GM12878 (cell line): ENCODE measurements around the gene FBXL19. TPM values are rescaled to one million over a fixed set of nuclear protein-coding genes. Genes with fewer than 3 reads are reported as not detected.

Experiments
- ATAC-seq: fragments of 200-7000 bp; cut with Tn5 transposase; 3 replicates; pipeline ENCODE4 v1.9.1; 2020; ENCODE audit warnings: mild to moderate bottlenecking, moderate library complexity
- BruUV-seq: library from RNA; stranded (reverse); fragments of 400-500 nt; replicated peaks from 2 replicates; lab custom pipeline; 2021; lab: Mats Ljungman, UMichigan
- CTCF ChIA-PET: fragments of 300-600 bp; sonication (Branson Sonifier 250); formaldehyde crosslinking; extraction: SDS; loops from one replicate; lab custom pipeline; 2021; ENCODE audit warnings: inconsistent platforms; lab: Yijun Ruan, JAX
- POLR2A ChIA-PET: fragments of 350-600 bp; formaldehyde crosslinking; extraction: SDS; loops from one replicate; lab custom pipeline; 2021; ENCODE audit warnings: inconsistent platforms; lab: Charles Lee
- RAD21 ChIA-PET: fragments of 300-600 bp; sonication (Branson Sonifier 250); formaldehyde crosslinking; loops from one replicate; lab custom pipeline; 2023; ENCODE audit warnings: antibody characterized with exemption; ENCODE audit not compliant: unreplicated experiment; lab: Charles Lee
- SMC1A ChIA-PET: fragments of 300-600 bp; sonication (Branson Sonifier 250); formaldehyde crosslinking; loops from one replicate; lab custom pipeline; 2023; ENCODE audit not compliant: unreplicated experiment, uncharacterized antibody; lab: Charles Lee
- DNase-seq: peaks from one replicate; pipeline ENCODE4 v3.0.0-alpha.2; 2011; ENCODE audit warnings: low read depth, low spot score
- FAIRE-seq: peaks from 3 replicates; lab custom pipeline; 2011; peaks lifted over from hg19 to GRCh38; lab: Jason Lieb, UNC
- H2AFZ ChIP-seq: 2 replicates; pipeline ENCODE4 v1.6.0; 2011; ENCODE audit warnings: low read depth, low read length, control low read depth; ENCODE audit not compliant: control insufficient read depth
- H3K27ac ChIP-seq: 2 replicates; pipeline ENCODE4 v1.5.1; 2011; ENCODE audit warnings: control low read depth; ENCODE audit not compliant: control insufficient read depth, insufficient read depth
- H3K27me3 ChIP-seq, 2 experiments: replicated peaks in 1 of 2; 2 replicates each; pipeline versions ENCODE4 v1.6.0 to v1.6.1; 2011; ENCODE audit warnings: low read length in 1 of 2; ENCODE audit not compliant: control insufficient read depth in 2 of 2, insufficient read depth in 2 of 2
- H3K36me3 ChIP-seq, 2 experiments: 2 replicates each; pipeline ENCODE4 v1.5.1; 2011; ENCODE audit warnings: low read length in 1 of 2; ENCODE audit not compliant: control insufficient read depth in 2 of 2, insufficient read depth in 2 of 2
- H3K4me1 ChIP-seq: 2 replicates; pipeline ENCODE4 v1.6.1; 2011; ENCODE audit warnings: mild to moderate bottlenecking, low read length, moderate library complexity, mixed read lengths; ENCODE audit not compliant: control insufficient read depth, insufficient read depth
- H3K4me2 ChIP-seq: 2 replicates; pipeline ENCODE4 v1.6.0; 2011; ENCODE audit warnings: control low read depth; ENCODE audit not compliant: control insufficient read depth, insufficient read depth
- H3K4me3 ChIP-seq: fragments of 200-600 bp; sonication (generic); 2 replicates; pipeline ENCODE4 v1.5.1; 2016
- H3K79me2 ChIP-seq: 2 replicates; pipeline ENCODE4 v1.6.0; 2011; ENCODE audit warnings: low read length; ENCODE audit not compliant: control insufficient read depth, insufficient read depth
- H3K9ac ChIP-seq: 2 replicates; pipeline ENCODE4 v1.8.0; 2011; ENCODE audit warnings: low read length, control low read depth, mixed read lengths; ENCODE audit not compliant: control insufficient read depth, insufficient read depth
- H3K9me3 ChIP-seq: replicated peaks from 3 replicates; pipeline ENCODE4 v1.5.1; 2011; ENCODE audit warnings: mild to moderate bottlenecking, low read length; ENCODE audit not compliant: control insufficient read depth, insufficient read depth
- H4K20me1 ChIP-seq: 2 replicates; pipeline ENCODE4 v1.6.0; 2011; ENCODE audit not compliant: control insufficient read depth, insufficient read depth
- ATF7 ChIP-seq: fragments of 450-650 bp; IDR thresholded peaks from 2 replicates; pipeline ENCODE4 v1.6.1; 2016; ENCODE audit warnings: low read depth, mild to moderate bottlenecking
- CHD1 ChIP-seq: IDR thresholded peaks from 2 replicates; pipeline ENCODE4 v1.6.1; 2012; ENCODE audit warnings: low read depth, low read length, improper control_type of control experiment
- CREM ChIP-seq: IDR thresholded peaks from 2 replicates; pipeline ENCODE4 v1.6.1; 2014; ENCODE audit warnings: antibody characterized with exemption, low read depth
- GATAD2B ChIP-seq: fragments of 450-650 bp; conservative IDR thresholded peaks from 2 replicates; pipeline ENCODE4 v1.6.1; 2017; ENCODE audit warnings: low read depth, mild to moderate bottlenecking, moderate library complexity
- SMARCA5 ChIP-seq: fragments of 450-650 bp; IDR thresholded peaks from 2 replicates; pipeline ENCODE4 v1.6.1; 2017; ENCODE audit warnings: mild to moderate bottlenecking
- TCF3 ChIP-seq: IDR thresholded peaks from 2 replicates; pipeline ENCODE4 v1.6.1; 2012; ENCODE audit warnings: low read depth, mild to moderate bottlenecking, low read length, borderline replicate concordance; ENCODE audit not compliant: insufficient read depth
- ZNF217 ChIP-seq: fragments of 450-650 bp; IDR thresholded peaks from 2 replicates; pipeline ENCODE4 v1.6.1; 2017; ENCODE audit warnings: antibody characterized with exemption, mild to moderate bottlenecking
- WGBS: methylation state at CpG from one replicate; pipeline ENCODE4 v1.1.6; 2016; ENCODE audit warnings: low lambda C conversion rate; ENCODE audit not compliant: insufficient replicate concordance, insufficient coverage; ENCODE audit errors: missing lambda C conversion rate; 5-methylcytosine and 5-hydroxymethylcytosine counted together
- in situ Hi-C: fragments of 300-500 bp; cut with MboI; formaldehyde crosslinking; loops from 9 replicates; pipeline ENCODE4 v1.14.3; 2018; ENCODE audit warnings: mixed read lengths
- intact Hi-C: fragments of 100-400 bp; cut with micrococcal nuclease; formaldehyde crosslinking; loops from one replicate; pipeline ENCODE4 v1.14.2; 2022; ENCODE audit not compliant: unreplicated experiment
- polyA plus RNA-seq, 11 experiments: library from polyadenylated mRNA; depleted of rRNA in 4 of 11; unstranded in 6 of 11; stranded (reverse) in 5 of 11; fragments of >200 nt; fragmentation: Nextera tagmentation in 4 of 11; fragmentation: Illumina TruSeq in 1 of 11; extraction: Ambion mirVana in 4 of 11; extraction: Trizol in 1 of 11; gene quantifications; 1 replicate in 1 of 11; 2 replicates in 10 of 11; pipeline versions ENCODE4 v1.2.1 to v1.2.3, GENCODE V29; 2011 to 2016; ENCODE audit warnings: inconsistent platforms in 2 of 11, missing spikeins in 2 of 11, low read depth in 1 of 11
- total RNA-seq, 4 experiments: library from RNA; depleted of rRNA in 3 of 4; stranded (reverse); fragments of >200 nt in 3 of 4; fragmentation: Illumina TruSeq in 1 of 4; extraction: Trizol in 1 of 4; gene quantifications; 2 replicates each; pipeline versions ENCODE4 v1.2.1 to v1.2.3, GENCODE V29; 2013 to 2021
- TF ChIP-seq, protein P1 (sequence below): fragments of 450-650 bp; IDR thresholded peaks from 2 replicates; pipeline ENCODE4 v1.6.1; 2016; ENCODE audit warnings: mild to moderate bottlenecking
- TF ChIP-seq, protein P2 (sequence below): IDR thresholded peaks from 2 replicates; pipeline ENCODE4 v1.6.1; 2011; ENCODE audit warnings: borderline replicate concordance, low read depth, mild to moderate bottlenecking, moderate library complexity, low read length; ENCODE audit not compliant: insufficient read depth, poor library complexity, severe bottlenecking
- TF ChIP-seq, protein P3 (sequence below): fragments of 450-650 bp; IDR thresholded peaks from 2 replicates; pipeline ENCODE4 v1.6.1; 2017; ENCODE audit warnings: mild to moderate bottlenecking
- TF ChIP-seq, protein P4 (sequence below): IDR thresholded peaks from 2 replicates; pipeline ENCODE4 v1.6.1; 2011; ENCODE audit warnings: mild to moderate bottlenecking, low read depth, low read length, moderate library complexity; ENCODE audit not compliant: insufficient replicate concordance

The FBXL19 gene
- total and polyA plus RNA-seq, 10 of the 15 experiments (the other 5 are each of a cell fraction or from before 2014, with no cell fraction given) = 0.02 to 32.1 (median 6.8) TPM; not detected in 1

DNA sequence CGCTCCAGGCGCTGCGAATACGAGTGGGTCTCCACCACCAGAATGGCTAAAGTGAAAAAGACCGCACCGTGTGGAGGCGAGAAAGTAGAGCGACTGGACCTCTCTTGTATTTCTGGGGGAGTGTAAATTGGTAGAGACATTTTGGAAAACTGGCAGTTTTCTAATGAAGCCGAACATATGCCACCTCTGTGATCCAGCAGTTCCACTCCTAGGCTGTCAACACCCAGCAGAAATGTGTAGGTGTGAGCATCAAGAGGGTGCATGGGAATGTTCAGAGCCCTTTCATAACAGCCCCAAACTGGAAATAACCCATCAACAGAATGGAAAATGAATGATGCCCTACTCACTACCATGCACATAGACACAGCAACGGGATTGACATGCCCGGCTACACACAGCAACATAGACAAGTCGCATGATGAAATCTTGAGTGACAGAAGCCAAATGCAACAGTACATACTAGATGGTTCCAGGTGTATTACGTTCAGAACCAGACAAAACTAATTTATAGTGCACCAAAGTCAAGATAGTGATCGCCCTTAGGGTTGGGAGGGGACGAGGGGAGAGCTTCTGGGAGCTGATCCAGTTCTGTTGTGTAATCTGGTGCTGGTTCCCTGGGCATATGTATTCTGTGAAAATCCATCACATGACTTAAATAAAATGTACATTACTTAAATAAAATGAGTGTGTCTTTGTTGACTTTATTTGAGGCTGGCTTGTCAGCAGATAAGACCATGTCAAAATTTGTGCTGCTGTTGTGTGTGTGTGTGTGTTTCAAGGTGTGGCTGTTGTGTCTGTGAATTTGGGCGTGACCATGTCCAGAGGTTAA, 28.6 kb upstream of the FBXL19 start (continued):
- TF ChIP-seq GATAD2B (no peak), CREM (0 out of 2 replicates have a peak, but pooled peaks have one; percentile 14), ATF7 (no peak)
- TF ChIP-seq, protein P1, sequence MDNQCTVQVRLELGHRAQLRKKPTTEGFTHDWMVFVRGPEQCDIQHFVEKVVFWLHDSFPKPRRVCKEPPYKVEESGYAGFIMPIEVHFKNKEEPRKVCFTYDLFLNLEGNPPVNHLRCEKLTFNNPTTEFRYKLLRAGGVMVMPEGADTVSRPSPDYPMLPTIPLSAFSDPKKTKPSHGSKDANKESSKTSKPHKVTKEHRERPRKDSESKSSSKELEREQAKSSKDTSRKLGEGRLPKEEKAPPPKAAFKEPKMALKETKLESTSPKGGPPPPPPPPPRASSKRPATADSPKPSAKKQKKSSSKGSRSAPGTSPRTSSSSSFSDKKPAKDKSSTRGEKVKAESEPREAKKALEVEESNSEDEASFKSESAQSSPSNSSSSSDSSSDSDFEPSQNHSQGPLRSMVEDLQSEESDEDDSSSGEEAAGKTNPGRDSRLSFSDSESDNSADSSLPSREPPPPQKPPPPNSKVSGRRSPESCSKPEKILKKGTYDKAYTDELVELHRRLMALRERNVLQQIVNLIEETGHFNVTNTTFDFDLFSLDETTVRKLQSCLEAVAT = 0 out of 2 replicates have a peak, but pooled peaks have one; percentile 37

DNA sequence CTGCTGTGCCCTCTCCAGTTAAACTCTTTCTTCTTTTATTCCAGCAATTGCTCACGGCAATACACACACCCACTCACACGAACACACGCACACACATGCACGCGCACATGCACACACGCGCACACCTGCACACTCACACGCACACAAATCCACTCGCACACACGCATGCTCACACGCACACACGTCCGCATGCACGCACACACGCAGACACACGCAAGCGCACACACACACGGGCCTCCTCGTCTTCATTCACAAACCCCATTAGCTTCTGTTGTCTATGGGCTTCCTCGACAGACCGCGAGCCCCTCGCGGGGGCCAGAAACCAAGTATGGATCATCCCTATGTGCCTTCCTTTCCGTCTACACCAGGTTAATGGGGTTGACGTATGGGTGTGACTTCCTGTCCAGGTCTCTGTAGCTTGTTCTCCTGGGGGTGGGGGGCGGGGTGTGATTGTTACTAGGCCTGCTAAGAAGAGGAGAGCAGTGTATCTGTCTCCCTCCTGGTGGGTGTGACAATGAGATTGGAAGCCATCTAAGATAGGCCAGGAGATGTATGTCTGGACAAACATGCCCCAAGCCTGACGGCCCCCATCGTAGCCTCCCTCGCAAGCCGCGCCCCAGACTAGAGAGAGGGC, 27.6 kb upstream of the FBXL19 start:
- FAIRE-seq (no peak), ATAC-seq (no peak), DNase-seq (no peak)
- no peak overlapping the region for H3K4me2 ChIP-seq
- no peaks in the 10 kb centered on the region for H3K27me3 ChIP-seq
- RAD21 ChIA-PET = interaction anchor here (2.0 kb wide), 1 partner anchor 51 kb away, joined by 7 read pairs; no protein-coding TSS in a partner anchor
- TF ChIP-seq ZNF217 = no peak
- TF ChIP-seq, protein P2, sequence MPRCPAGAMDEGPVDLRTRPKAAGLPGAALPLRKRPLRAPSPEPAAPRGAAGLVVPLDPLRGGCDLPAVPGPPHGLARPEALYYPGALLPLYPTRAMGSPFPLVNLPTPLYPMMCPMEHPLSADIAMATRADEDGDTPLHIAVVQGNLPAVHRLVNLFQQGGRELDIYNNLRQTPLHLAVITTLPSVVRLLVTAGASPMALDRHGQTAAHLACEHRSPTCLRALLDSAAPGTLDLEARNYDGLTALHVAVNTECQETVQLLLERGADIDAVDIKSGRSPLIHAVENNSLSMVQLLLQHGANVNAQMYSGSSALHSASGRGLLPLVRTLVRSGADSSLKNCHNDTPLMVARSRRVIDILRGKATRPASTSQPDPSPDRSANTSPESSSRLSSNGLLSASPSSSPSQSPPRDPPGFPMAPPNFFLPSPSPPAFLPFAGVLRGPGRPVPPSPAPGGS = peak; percentile 99
- TF ChIP-seq, protein P3, sequence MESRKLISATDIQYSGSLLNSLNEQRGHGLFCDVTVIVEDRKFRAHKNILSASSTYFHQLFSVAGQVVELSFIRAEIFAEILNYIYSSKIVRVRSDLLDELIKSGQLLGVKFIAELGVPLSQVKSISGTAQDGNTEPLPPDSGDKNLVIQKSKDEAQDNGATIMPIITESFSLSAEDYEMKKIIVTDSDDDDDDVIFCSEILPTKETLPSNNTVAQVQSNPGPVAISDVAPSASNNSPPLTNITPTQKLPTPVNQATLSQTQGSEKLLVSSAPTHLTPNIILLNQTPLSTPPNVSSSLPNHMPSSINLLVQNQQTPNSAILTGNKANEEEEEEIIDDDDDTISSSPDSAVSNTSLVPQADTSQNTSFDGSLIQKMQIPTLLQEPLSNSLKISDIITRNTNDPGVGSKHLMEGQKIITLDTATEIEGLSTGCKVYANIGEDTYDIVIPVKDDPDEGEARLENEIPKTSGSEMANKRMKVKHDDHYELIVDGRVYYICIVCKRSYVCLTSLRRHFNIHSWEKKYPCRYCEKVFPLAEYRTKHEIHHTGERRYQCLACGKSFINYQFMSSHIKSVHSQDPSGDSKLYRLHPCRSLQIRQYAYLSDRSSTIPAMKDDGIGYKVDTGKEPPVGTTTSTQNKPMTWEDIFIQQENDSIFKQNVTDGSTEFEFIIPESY = 0 out of 2 replicates have a peak, but pooled peaks have one; percentile 48
- TF ChIP-seq SMARCA5 = no peak
- peak; percentile 84 for TF ChIP-seq TCF3
- no peak for TF ChIP-seq CHD1
- TF ChIP-seq, protein P4, sequence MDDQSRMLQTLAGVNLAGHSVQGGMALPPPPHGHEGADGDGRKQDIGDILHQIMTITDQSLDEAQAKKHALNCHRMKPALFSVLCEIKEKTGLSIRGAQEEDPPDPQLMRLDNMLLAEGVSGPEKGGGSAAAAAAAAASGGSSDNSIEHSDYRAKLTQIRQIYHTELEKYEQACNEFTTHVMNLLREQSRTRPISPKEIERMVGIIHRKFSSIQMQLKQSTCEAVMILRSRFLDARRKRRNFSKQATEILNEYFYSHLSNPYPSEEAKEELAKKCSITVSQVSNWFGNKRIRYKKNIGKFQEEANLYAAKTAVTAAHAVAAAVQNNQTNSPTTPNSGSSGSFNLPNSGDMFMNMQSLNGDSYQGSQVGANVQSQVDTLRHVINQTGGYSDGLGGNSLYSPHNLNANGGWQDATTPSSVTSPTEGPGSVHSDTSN = peak; percentile 30
- WGBS = 93% methylated on average over 32 of the region's 32 CpGs
- no peaks in the 10 kb centered on the region for H3K36me3 ChIP-seq
- SMC1A ChIA-PET = interaction anchor here (1.2 to 8.8 kb wide), 2 partner anchors 46 to 51 kb away, joined by 3 to 146 read pairs; no protein-coding TSS in a partner anchor
- no peaks in the 10 kb centered on the region; the same call in 1 of the 2 replicates for H4K20me1 ChIP-seq
- CTCF ChIA-PET = interaction anchor here (0.7 to 4.1 kb wide), 2 partner anchors 23 to 51 kb away, joined by 3 to 28 read pairs; no protein-coding TSS in a partner anchor
- H3K9me3 ChIP-seq = no peaks in the 10 kb centered on the region
- no TSS peak for BruUV-seq
- in situ Hi-C loops = no loop called here
- no peak overlapping the region for H3K4me3 ChIP-seq
- H3K27ac ChIP-seq = no peak overlapping the region
- intact Hi-C loops = loop anchor here (2.0 to 10.0 kb wide), 3 partner anchors 27 to 241 kb away; partner anchors contain the start of genes FBRS, FBXL19 and PRR14
- H3K9ac ChIP-seq = no peak overlapping the region
- POLR2A ChIA-PET = interaction anchor here (0.5 kb wide), 1 partner anchor 32 kb away, joined by 3 read pairs; no protein-coding TSS in a partner anchor
- no peak overlapping the region for H2AFZ ChIP-seq
- peaks cover 25% of the 10 kb centered on the region for H3K4me1 ChIP-seq
- peaks cover 1% of the 10 kb centered on the region; the same call in 1 of the 2 replicates for H3K79me2 ChIP-seq
